ENCODE data around the gene EML4. TPM values are rescaled to one million over a fixed set of nuclear protein-coding genes. Genes with fewer than 3 reads are reported as not detected.

EML4 gene
- total and polyA plus RNA-seq, 9 donors = 26.0 to 36.9 (median 29.0) TPM

DNA sequence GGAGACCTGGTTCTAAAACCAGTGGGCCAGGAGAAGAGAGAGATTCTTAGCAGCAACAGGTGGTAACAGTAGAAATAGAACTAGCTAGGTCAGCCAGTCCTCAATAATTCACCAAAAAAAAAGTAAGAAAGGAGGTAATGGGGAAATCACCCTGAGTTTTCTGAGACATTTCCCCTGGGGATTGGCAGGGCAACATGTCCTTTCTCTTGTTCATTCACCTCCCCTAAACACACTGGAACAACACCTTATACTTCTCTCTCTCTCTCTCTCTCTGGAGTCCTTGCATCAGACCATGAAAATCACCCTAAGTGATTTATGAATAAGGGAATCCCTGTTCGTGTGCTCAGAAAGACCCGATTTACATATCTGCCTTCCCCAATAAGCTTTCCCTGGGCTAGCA, 127.1 kb downstream of the EML4 start:
- no peaks in the 10 kb centered on the region for H3K27me3 ChIP-seq (ENCODE audit: control insufficient read depth, insufficient read depth, low read length)
- DNase-seq = no peak
- H3K9me3 ChIP-seq (replicated peaks; ENCODE audit: control insufficient read depth, low read depth, low read length) = no peaks in the 10 kb centered on the region
- peaks cover 18% of the 10 kb centered on the region for H3K36me3 ChIP-seq (ENCODE audit: control insufficient read depth, insufficient read depth, low read length)
- no CpG with 5 or more reads among the region's 2 CpGs for WGBS (ENCODE audit: insufficient coverage)
- H3K27ac ChIP-seq (ENCODE audit: low read length) = no peak overlapping the region
- no peaks in the 10 kb centered on the region for H3K4me1 ChIP-seq (ENCODE audit: control insufficient read depth, insufficient read depth, low read length)
- no peak overlapping the region for H3K4me3 ChIP-seq (ENCODE audit: low read length)

DNA sequence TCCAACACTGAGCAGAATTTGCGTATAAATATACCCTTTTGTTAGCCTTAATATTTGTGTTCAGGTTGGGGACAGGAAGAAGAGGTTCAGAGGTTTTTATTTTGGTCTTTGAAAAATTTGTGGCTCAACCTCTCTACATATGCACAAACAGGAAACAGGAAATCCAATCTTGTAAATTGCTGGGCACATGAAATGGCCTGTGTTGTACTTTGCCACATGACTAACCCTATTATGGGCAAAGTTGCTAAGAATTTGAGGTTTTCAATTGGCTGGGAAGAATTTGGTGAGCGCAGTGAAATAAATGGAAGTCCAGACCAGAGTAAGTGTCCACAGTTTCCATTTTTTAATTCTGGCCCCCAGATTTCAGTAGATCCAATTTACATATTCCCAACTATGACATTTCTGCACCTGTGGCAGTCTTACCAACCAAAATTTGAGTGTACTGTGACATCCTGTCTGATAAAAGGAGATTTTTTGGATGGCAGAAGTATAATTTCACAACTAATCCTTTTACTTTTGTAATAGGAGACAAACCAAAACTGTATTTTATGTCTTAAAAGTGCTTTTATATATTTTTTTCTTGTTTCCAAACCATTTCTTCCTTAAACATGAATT, 128.3 kb downstream of the EML4 start:
- no CpG with 5 or more reads among the region's 2 CpGs for WGBS (ENCODE audit: insufficient coverage)
- no peak for DNase-seq
- peaks cover 18% of the 10 kb centered on the region for H3K36me3 ChIP-seq (ENCODE audit: control insufficient read depth, insufficient read depth, low read length)
- H3K4me1 ChIP-seq (ENCODE audit: control insufficient read depth, insufficient read depth, low read length) = no peaks in the 10 kb centered on the region
- H3K9me3 ChIP-seq (replicated peaks; ENCODE audit: control insufficient read depth, low read depth, low read length) = no peaks in the 10 kb centered on the region
- H3K27me3 ChIP-seq (ENCODE audit: control insufficient read depth, insufficient read depth, low read length) = no peaks in the 10 kb centered on the region
- no peak overlapping the region for H3K4me3 ChIP-seq (ENCODE audit: low read length)
- no peak overlapping the region for H3K27ac ChIP-seq (ENCODE audit: low read length)

DNA sequence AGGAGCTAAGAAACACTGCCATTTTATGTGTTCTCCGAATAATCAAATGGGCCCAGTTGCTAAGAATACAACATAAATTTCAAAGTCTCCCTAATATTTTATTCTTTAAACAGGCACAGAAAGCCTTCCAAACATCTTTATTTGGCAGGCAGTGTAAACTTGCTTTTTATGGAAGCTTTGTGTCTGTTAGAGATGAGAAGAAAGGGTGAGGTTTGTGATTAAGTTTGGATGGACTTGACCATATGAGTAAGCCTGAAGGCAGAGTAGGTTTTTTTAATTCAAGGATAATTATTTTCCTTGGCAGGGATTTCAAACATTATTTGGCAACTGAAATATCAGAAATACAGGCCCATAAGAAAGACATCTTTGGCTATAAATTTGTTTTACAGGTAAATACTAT, 129.0 kb downstream of the EML4 start:
- Histone ChIP-seq H3K27ac (ENCODE audit: low read length) (no peak overlapping the region), H3K36me3 (ENCODE audit: control insufficient read depth, insufficient read depth, low read length) (peaks cover 19% of the 10 kb centered on the region)
- WGBS (ENCODE audit: insufficient coverage) = no CpG with 5 or more reads among the region's 1 CpG

DNA sequence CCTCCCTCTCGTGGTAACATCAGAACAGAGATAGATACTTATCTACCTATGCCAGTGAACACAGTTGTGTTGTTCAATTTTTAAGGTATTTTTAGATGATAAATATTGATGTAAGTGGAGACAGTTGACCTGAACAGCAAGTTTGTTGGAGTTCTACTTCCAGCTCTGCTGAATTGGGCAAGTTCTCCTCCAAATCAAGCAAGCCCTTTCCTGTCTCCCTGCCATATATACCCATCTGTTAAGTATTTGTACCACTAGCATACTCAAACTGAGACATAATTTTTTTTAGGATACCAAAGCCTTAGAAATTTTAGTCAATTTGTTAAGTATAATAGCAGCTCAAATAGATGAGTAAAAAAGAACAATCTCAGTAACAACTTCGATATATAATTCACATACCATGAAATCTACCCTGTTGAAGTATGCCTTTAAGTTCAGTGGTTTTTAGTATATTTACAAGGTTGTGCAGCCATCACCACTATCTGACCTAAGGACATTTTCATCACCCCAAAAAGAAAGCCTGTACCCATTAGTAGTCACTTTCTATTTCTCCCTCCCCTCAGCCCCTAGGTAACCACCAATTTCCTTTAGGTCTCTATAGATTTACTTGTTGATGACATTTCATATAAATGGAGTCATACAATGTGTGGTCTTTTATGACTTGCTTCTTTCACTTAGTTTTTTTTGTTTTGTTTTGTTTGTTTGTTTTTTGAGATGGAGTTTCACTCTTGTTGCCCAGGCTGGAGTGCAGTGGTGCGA, 130.0 kb downstream of the EML4 start:
- Histone ChIP-seq H3K27ac (ENCODE audit: low read length) (no peak overlapping the region), H3K36me3 (ENCODE audit: control insufficient read depth, insufficient read depth, low read length) (peaks cover 27% of the 10 kb centered on the region), H3K4me1 (ENCODE audit: control insufficient read depth, insufficient read depth, low read length) (no peaks in the 10 kb centered on the region), H3K27me3 (ENCODE audit: control insufficient read depth, insufficient read depth, low read length) (no peaks in the 10 kb centered on the region), H3K4me3 (ENCODE audit: low read length) (no peak overlapping the region), H3K9me3 (replicated peaks; ENCODE audit: control insufficient read depth, low read depth, low read length) (no peaks in the 10 kb centered on the region)
- no CpG with 5 or more reads among the region's 3 CpGs for WGBS (ENCODE audit: insufficient coverage)
- DNase-seq = no peak

More for the DNA sequence above, 129.0 kb downstream of the EML4 start:
- Histone ChIP-seq H3K9me3 (replicated peaks; ENCODE audit: control insufficient read depth, low read depth, low read length) (no peaks in the 10 kb centered on the region), H3K4me1 (ENCODE audit: control insufficient read depth, insufficient read depth, low read length) (no peaks in the 10 kb centered on the region), H3K27me3 (ENCODE audit: control insufficient read depth, insufficient read depth, low read length) (no peaks in the 10 kb centered on the region), H3K4me3 (ENCODE audit: low read length) (no peak overlapping the region)
- DNase-seq = no peak

DNA sequence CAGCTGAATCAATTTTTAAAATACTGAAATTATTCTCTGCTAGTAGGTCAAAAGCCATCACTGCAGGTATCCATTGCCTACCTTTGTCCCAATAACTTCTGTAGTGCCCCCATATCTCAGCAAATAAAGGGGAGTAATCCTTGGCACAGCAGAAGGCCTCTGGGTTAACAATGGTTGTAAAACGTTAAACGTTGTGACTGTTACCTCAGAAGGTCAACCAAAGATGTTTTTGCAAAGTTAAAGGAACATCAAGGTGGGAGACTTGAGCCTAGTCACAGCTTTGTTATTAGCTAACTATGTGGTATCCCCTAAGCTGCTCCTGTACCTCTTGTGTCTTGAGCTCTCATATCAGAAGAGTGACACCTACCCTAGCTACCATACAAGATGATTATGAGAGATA, 131.4 kb downstream of the EML4 start:
- no peaks in the 10 kb centered on the region for H3K27me3 ChIP-seq (ENCODE audit: control insufficient read depth, insufficient read depth, low read length)
- H3K27ac ChIP-seq (ENCODE audit: low read length) = no peak overlapping the region
- no peak for DNase-seq
- no peak overlapping the region for H3K4me3 ChIP-seq (ENCODE audit: low read length)
- peaks cover 30% of the 10 kb centered on the region for H3K36me3 ChIP-seq (ENCODE audit: control insufficient read depth, insufficient read depth, low read length)
- no peaks in the 10 kb centered on the region for H3K4me1 ChIP-seq (ENCODE audit: control insufficient read depth, insufficient read depth, low read length)
- no peaks in the 10 kb centered on the region for H3K9me3 ChIP-seq (replicated peaks; ENCODE audit: control insufficient read depth, low read depth, low read length)
- WGBS (ENCODE audit: insufficient coverage) = no CpG with 5 or more reads among the region's 2 CpGs

DNA sequence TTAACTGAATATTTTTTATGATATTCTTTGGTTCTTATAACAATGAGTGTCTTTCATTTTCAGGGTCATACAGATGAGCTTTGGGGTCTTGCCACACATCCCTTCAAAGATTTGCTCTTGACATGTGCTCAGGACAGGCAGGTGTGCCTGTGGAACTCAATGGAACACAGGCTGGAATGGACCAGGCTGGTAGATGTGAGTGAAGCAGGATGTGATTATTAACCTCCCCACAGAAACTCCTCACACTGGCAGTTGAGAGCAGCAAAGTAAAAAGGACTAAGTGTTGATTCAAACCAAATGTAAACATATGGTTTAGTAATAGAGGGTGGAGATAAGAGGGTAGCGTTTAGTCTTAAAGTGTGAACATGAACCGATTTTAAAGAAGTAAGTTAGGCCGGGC, 134.1 kb downstream of the EML4 start:
- WGBS (ENCODE audit: insufficient coverage) = 83% methylated on average over 3 of the region's 3 CpGs

DNA sequence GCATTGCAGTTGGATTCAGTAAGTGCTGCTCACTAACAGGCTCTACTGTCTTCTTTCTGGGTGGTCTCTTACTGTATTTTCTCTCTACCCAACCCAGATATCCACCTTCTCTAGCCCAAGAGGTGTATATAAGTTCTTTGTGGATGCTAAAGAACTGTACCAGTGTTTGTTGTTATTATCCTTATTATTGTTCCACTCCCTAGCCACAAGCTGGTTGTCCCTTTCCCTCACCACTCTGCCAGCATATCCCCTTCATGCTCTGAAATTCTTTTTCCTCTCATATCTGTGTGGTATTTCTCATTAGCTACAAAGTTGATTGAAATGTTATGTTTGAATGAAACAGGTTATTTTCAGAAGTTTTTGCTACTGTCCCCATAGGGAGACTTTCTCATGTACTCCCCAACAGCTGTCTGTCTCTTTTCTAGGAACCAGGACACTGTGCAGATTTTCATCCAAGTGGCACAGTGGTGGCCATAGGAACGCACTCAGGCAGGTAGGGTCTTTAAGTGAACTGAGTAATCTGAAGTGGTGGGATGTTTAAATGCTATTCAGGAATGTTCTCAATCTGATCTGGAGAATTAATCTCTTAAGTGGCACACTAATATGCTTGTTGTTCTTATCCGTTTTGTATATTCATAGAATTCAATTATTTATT, 135.0 kb downstream of the EML4 start:
- Histone ChIP-seq H3K36me3 (ENCODE audit: control insufficient read depth, insufficient read depth, low read length) (peaks cover 24% of the 10 kb centered on the region), H3K4me3 (ENCODE audit: low read length) (no peak overlapping the region), H3K27ac (ENCODE audit: low read length) (no peak overlapping the region), H3K27me3 (ENCODE audit: control insufficient read depth, insufficient read depth, low read length) (no peaks in the 10 kb centered on the region), H3K4me1 (ENCODE audit: control insufficient read depth, insufficient read depth, low read length) (no peaks in the 10 kb centered on the region), H3K9me3 (replicated peaks; ENCODE audit: control insufficient read depth, low read depth, low read length) (no peaks in the 10 kb centered on the region)
- no CpG with 5 or more reads among the region's 2 CpGs for WGBS (ENCODE audit: insufficient coverage)
- no peak for DNase-seq

More for the DNA sequence above, 134.1 kb downstream of the EML4 start:
- DNase-seq = no peak
- Histone ChIP-seq H3K4me1 (ENCODE audit: control insufficient read depth, insufficient read depth, low read length) (no peaks in the 10 kb centered on the region), H3K27ac (ENCODE audit: low read length) (no peak overlapping the region), H3K9me3 (replicated peaks; ENCODE audit: control insufficient read depth, low read depth, low read length) (no peaks in the 10 kb centered on the region), H3K27me3 (ENCODE audit: control insufficient read depth, insufficient read depth, low read length) (no peaks in the 10 kb centered on the region), H3K36me3 (ENCODE audit: control insufficient read depth, insufficient read depth, low read length) (peaks cover 24% of the 10 kb centered on the region), H3K4me3 (ENCODE audit: low read length) (no peak overlapping the region)

DNA sequence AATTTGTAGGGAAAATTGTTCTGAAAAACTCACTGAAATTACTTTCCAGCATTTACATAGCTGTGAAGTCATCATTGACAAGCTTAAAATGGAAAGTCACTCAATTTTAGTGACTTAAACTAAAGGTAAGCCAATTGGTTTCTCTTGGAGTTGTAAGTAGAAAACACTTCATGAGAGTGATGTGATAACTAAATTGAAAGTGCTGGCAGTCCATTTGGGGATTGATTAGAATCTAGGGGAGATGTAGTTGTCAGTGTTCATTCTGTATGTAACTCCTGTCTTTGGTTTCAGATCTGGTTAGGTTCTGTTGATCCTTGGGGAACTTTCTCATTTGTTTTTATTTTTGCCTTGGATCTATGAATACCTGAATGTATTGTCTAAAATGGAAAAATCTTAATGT, 138.0 kb downstream of the EML4 start:
- Histone ChIP-seq H3K4me1 (ENCODE audit: control insufficient read depth, insufficient read depth, low read length) (no peaks in the 10 kb centered on the region), H3K9me3 (replicated peaks; ENCODE audit: control insufficient read depth, low read depth, low read length) (no peaks in the 10 kb centered on the region), H3K27me3 (ENCODE audit: control insufficient read depth, insufficient read depth, low read length) (no peaks in the 10 kb centered on the region), H3K36me3 (ENCODE audit: control insufficient read depth, insufficient read depth, low read length) (peaks cover 20% of the 10 kb centered on the region), H3K27ac (ENCODE audit: low read length) (no peak overlapping the region), H3K4me3 (ENCODE audit: low read length) (no peak overlapping the region)
- no peak for DNase-seq

DNA sequence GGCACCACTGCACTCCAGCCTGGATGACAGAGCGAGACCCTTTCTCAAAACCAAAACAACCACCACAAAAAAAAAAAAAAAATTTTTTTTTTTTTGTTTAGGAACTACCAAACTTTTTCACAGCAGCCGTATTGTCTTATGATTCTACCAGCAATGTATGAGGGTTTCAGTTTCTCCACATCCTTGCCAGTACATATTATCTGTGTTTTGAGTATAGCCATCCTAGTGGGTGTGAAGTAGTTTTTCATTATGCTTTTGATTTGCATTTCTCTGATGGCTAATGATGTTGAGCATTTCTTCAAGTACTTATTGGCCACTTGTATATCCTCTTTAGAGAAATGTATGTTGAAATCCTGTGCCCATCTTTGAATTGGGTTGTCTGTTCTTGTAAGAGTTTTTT, 140.2 kb downstream of the EML4 start:
- no peak overlapping the region for H3K27ac ChIP-seq (ENCODE audit: low read length)
- no peaks in the 10 kb centered on the region for H3K9me3 ChIP-seq (replicated peaks; ENCODE audit: control insufficient read depth, low read depth, low read length)
- no peaks in the 10 kb centered on the region for H3K4me1 ChIP-seq (ENCODE audit: control insufficient read depth, insufficient read depth, low read length)
- no peak overlapping the region for H3K4me3 ChIP-seq (ENCODE audit: low read length)
- H3K27me3 ChIP-seq (ENCODE audit: control insufficient read depth, insufficient read depth, low read length) = no peaks in the 10 kb centered on the region
- DNase-seq = no peak
- WGBS (ENCODE audit: insufficient coverage) = no CpG with 5 or more reads among the region's 2 CpGs
- peaks cover 11% of the 10 kb centered on the region for H3K36me3 ChIP-seq (ENCODE audit: control insufficient read depth, insufficient read depth, low read length)

DNA sequence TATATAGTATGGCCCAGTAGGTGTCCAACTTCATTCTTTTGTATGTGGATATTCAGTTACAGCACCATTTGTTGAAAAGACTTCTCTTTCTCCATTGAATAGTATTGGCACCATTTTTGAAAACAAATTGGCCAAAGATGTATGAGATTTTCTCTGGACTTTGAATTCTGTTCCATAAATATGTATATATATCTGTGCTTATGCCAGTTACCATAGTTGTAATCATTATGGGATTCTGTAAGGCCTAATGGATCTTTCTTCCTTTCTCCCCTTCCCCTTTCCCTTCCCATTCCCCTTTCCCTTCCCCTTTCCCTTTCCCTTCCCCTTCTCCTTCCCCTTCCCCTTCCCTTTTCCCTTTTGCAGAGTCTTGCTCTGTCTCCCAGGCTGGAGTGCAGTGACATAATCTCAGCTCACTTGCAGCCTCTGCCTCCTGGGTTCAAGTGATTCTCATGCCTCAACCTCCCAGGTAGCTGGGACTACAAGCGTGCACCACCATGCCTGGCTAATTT, 140.9 kb downstream of the EML4 start:
- Histone ChIP-seq H3K27ac (ENCODE audit: low read length) (no peak overlapping the region), H3K4me1 (ENCODE audit: control insufficient read depth, insufficient read depth, low read length) (no peaks in the 10 kb centered on the region), H3K9me3 (replicated peaks; ENCODE audit: control insufficient read depth, low read depth, low read length) (no peaks in the 10 kb centered on the region), H3K27me3 (ENCODE audit: control insufficient read depth, insufficient read depth, low read length) (no peaks in the 10 kb centered on the region), H3K36me3 (ENCODE audit: control insufficient read depth, insufficient read depth, low read length) (peaks cover 6% of the 10 kb centered on the region), H3K4me3 (ENCODE audit: low read length) (no peak overlapping the region)
- 100% methylated on average over 1 of the region's 1 CpG for WGBS (ENCODE audit: insufficient coverage)
- no peak for DNase-seq

All from muscle of leg (tissue), 11 donors.